Measurements from ENCODE around the gene MAGEB3. TPM values are rescaled to one million over a fixed set of nuclear protein-coding genes. Genes with fewer than 3 reads are reported as not detected.

Gene MAGEB3, protein sequence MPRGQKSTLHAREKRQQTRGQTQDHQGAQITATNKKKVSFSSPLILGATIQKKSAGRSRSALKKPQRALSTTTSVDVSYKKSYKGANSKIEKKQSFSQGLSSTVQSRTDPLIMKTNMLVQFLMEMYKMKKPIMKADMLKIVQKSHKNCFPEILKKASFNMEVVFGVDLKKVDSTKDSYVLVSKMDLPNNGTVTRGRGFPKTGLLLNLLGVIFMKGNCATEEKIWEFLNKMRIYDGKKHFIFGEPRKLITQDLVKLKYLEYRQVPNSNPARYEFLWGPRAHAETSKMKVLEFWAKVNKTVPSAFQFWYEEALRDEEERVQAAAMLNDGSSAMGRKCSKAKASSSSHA
- not detected in 2 replicates for total RNA-seq

DNA sequence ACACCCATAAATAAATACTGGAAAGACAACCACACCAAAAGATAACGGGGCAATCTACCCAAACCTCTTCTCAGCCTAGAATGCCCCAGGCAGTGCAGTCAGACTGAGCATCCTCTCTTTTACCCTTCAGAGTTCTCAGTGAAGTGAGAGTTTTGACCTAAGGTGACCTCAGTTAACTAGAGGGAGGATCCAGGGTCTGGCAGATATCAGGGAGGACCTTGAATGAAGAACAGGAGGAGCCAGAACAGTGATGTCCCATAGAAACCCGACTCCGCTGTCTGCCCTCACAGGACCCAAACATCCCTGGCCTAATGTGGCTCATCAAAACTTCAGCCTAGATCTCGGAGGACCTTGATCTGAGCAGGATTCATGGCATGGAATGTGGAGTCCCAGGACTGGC lies at the start of gene MAGEB3:
Gene MAGEB3 (plus strand): TSS at position 263 of the 400 bp plus-strand sequence. CDS start 5,268 bp downstream, outside the sequence.

DNA sequence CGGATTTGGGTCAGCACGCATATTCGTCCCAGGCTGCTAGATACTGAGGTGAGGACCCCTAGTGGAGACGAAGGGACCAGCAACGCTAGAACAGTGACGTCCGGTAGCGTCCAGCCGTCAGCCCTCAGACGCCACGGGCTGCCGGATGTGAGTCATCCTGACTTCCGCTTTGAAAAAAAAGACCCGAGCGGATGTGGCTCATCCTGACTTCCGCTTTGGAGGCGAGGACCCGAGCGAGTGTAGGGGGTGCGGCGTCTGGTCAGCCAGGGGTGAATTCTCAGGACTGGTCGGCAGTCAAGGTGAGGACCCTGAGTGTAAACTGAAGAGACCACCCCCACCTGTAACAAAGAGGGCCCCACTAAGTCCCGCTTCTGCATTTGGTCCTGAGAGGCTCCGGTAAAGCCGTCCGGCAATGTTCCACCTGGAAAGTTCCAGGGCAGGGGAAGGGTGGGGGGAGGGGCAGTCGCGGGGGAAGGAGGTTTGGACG lies 15.1 kb upstream of the MAGEB3 start, which contains the start of gene MAGEB2:
Gene MAGEB2 (plus strand): TSS at position 207 of the 487 bp plus-strand sequence. CDS start 3,018 bp downstream, outside the sequence.

DNA sequence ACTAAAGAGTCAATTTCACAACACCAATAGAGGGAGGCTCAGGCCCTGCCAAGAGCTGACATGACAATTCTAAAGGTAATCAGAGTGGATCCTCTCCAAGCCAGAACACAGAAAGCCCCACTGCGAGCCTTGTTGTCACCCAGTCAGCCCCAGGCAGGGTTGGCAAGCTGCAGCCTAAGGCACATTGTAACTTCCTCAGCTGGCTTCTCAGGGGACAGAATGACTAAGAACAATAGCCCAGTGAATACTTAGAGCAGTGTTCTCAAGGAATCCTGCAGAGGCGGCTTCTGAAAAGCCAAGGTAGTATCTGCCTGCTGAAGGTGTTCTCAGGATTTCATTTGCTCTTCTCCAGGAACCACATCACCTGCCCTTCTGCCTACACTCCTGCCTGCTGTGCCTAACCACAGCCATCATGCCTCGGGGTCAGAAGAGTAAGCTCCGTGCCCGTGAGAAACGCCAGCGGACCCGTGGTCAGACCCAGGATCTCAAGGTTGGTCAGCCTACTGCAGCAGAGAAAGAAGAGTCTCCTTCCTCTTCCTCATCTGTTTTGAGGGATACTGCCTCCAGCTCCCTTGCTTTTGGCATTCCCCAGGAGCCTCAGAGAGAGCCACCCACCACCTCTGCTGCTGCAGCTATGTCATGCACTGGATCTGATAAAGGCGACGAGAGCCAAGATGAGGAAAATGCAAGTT lies 11.4 kb downstream of the MAGEB3 start, which contains the start of gene MAGEB4:
Gene MAGEB4 (plus strand): TSS at position 277 of the 692 bp plus-strand sequence. CDS start 136 bp downstream, at position 413.

DNA sequence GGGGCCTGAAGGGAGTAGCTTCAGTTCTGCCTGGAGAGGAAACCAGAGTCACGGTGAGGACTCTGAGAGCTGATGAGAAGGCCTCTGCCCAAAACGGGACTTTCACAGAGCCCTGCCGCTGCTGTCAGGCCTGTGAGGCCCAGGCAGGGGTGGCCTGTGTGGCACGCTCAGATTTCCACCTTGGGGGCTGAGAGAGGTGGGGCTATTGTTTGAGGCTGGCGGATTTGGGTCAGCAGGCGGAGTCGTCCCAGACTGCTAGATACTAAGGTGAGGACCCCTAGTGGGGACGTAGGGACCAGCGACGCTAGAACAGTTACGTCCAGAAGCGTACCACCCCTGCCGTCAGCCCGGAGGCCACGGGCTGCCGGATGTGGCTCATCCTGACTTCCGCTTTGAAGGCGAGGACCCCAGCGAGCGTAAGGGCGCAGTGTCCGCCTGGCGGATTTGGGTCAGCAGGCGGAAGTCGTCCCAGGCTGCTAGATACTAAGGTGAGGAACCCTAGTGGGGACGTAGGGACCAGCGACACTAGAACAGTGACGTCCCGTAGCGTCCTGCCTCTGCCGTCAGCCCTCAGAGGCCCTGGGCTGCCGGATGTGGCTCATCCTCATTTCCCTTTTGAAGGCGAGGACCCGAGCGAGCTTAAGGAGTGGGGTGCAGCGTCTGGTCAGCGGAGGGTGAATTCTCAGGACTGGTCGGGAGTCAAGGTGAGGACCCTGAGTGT lies 16.5 kb downstream of the MAGEB3 start, which contains the start of gene MAGEB1:
Gene MAGEB1 (plus strand): TSS at position 378 of the 721 bp plus-strand sequence. CDS start 3,348 bp downstream, outside the sequence.

Other genes starting within 250 kb of the MAGEB3 start
- not detected in 2 replicates for gene MAGEB2, start 15.1 kb upstream of the MAGEB3 start, total RNA-seq
- not detected in 2 replicates for gene MAGEB4, start 11.3 kb downstream of the MAGEB3 start, total RNA-seq
- gene MAGEB1, start 16.5 kb downstream of the MAGEB3 start, total RNA-seq: not detected in 2 replicates
- gene NR0B1, start 78.7 kb downstream of the MAGEB3 start, total RNA-seq: 0.58 and 4.1 TPM in 2 replicates